ENCODE measurements around the gene GET3. TPM values are rescaled to one million over a fixed set of nuclear protein-coding genes. Genes with fewer than 3 reads are reported as not detected.
A peak's percentile ranks its signal among the peaks of the same experiment; 100 is the strongest.
"Not testable (repeated sequence)": the region's sequence is repeated elsewhere in the genome, so short reads cannot be mapped to it uniquely, and the experiment has no call there.

The GET3 gene
- polyA plus RNA-seq (ENCODE audit: insufficient read length in 4 of 4) = 10 to 100 TPM; 80.1 to 95.8 (median 88.6) TPM

- peak; percentile 87 to 98 (median 96) for DNase-seq (ENCODE audit: low read depth in 4 of 4, low spot score in 3 of 4)
Measured at GRCh38 chr19:12736995-12737834, at the start of gene GET3. TSS of gene GET3 (plus strand) at chr19:12737497. CDS start at chr19:12737506, 9 bp downstream.

GRCh38 chr19:12689012-12689411 is 48.3 kb upstream of the GET3 start:
- no peak for DNase-seq (ENCODE audit: low read depth in 4 of 4, low spot score in 3 of 4)

- DNase-seq (ENCODE audit: low read depth in 4 of 4, low spot score in 3 of 4) = no peak
Measured at GRCh38 chr19:12689581-12690216, 47.6 kb upstream of the GET3 start.

GRCh38 chr19:12692960-12693359 is 44.3 kb upstream of the GET3 start:
- no peak for DNase-seq (ENCODE audit: low read depth in 4 of 4, low spot score in 3 of 4)

- no peak for DNase-seq (ENCODE audit: low read depth in 4 of 4, low spot score in 3 of 4)
Measured at GRCh38 chr19:12694641-12695040, 42.7 kb upstream of the GET3 start.

DNA sequence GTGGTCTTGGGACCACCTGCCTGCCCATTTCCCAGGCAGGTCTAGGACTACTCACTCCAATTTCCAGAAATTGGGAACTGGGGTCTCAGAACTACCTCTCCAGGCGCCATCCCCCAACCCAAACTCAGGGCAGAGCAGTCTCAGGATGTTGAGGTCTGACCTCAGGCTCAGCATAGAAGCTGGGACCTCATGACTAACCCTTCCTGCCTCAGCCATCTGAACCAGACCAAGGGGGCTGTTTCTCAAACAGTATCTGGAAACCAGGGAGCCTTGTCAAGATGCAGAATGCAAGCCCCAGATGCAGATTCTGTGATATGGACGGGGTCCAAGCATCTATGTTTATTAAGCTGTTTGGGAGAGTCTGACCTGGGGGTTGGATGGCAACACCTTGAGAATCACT is 42.2 kb upstream of the GET3 start:
- DNase-seq (ENCODE audit: low read depth in 4 of 4, low spot score in 3 of 4) = no peak

- no peak for DNase-seq (ENCODE audit: low read depth in 4 of 4, low spot score in 3 of 4)
Measured at GRCh38 chr19:12695514-12695913, 41.8 kb upstream of the GET3 start.

DNA sequence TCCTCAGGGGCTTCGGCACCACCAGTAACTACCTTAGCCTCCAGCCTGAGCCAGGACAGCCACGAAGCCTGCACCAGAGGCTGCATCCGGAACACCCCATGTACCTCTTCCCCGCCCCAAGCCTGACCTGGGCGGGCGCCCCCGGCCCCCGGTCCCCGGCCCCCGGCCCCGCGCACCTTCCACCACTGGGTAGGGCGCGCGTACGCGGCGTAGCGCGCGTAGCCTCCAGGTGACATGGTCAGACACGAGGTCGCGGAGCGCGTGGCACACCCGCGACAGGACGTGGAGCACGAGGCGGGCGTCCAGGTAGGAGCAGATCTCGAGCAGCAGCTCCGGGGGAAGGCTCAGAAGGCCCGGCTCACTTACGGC is 41.3 kb upstream of the GET3 start:
- no peak for DNase-seq (ENCODE audit: low read depth in 4 of 4, low spot score in 3 of 4)

- DNase-seq (ENCODE audit: low read depth in 4 of 4, low spot score in 3 of 4) = peak; percentile 91 to 95 (median 94)
Measured at GRCh38 chr19:12696366-12697335, 40.6 kb upstream of the GET3 start, which contains the start of gene FBXW9. TSS of gene FBXW9 (minus strand) at chr19:12696631. CDS start at chr19:12696581, 50 bp downstream.

DNA sequence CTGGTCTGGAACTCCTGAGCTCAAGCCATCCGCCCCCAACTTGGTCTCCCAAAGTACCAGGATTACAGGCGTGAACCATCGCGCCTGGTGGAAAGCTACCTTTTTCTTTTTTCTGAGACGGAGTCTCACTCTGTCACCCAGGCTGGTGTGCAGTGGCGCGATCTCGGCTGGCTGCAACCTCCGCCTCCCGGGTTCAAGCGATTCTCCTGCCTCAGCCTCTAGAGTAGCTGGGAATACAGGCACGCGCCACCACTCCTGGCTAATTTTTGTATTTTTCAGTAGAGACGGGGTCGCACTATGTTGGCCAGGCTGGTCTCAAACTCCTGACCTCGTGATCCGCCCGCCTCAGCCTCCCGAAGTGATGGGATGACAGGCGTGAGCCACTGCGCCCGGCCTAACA is 39.9 kb upstream of the GET3 start:
- DNase-seq (ENCODE audit: low read depth in 4 of 4, low spot score in 3 of 4) = not testable (repeated sequence)

GRCh38 chr19:12698138-12698537 is 39.2 kb upstream of the GET3 start:
- no peak for DNase-seq (ENCODE audit: low read depth in 4 of 4, low spot score in 3 of 4)

DNA sequence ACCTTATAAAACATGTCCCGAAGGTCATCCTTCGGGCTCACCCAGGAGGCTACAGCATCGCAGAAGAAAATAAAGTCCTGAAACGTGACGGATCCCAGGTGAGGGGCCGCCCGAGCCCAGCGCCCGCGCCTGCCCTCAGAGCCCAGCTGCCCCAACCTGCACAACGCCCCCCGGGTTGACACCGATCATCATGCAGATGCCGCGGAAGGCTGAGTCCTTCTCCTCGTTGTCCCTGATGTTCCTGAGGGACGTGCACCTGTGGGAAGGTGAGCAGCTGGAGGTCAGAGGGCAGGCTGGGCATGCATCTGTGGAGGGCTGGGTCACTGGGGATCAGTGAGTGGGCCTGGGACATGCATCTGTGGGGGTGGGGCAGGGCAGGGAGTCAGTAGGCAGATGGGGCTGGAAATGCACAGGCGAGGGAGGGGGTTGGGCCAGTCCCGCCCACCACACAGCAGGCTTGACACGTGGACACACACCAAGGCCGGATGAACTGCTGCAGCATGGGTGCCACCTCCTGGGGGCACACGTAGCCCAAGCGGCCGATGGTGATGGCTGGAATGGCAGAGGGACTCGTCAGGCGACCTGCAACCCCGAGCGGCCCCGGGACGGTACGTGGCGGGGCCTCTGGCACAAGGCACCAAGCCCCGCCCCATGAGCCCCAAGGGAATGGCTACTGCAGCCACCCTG is 35.6 kb upstream of the GET3 start:
- no peak for DNase-seq (ENCODE audit: low read depth in 4 of 4, low spot score in 3 of 4)

DNA sequence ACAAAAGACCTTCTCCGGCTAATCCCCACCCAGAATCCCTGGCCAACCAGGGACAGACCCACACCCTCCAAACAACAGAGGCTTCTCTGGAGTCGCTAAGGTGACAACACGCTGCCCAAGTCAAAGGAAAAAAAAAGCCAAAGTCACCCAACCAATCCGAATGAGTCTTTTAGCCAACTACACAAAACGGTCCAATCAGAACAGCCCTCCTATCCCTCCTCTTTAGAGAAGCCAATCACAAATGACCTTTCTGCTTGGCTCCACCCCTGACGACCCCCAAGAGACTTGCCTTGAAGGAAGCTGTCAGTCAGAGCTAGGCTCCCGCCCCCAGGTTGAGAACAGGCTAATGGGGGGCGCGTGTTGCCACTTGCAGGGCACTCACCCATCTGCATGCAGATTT is 34.3 kb upstream of the GET3 start:
- no peak for DNase-seq (ENCODE audit: low read depth in 4 of 4, low spot score in 3 of 4)

- no peak for DNase-seq (ENCODE audit: low read depth in 4 of 4, low spot score in 3 of 4)
Measured at GRCh38 chr19:12705169-12705568, 32.1 kb upstream of the GET3 start.

DNA sequence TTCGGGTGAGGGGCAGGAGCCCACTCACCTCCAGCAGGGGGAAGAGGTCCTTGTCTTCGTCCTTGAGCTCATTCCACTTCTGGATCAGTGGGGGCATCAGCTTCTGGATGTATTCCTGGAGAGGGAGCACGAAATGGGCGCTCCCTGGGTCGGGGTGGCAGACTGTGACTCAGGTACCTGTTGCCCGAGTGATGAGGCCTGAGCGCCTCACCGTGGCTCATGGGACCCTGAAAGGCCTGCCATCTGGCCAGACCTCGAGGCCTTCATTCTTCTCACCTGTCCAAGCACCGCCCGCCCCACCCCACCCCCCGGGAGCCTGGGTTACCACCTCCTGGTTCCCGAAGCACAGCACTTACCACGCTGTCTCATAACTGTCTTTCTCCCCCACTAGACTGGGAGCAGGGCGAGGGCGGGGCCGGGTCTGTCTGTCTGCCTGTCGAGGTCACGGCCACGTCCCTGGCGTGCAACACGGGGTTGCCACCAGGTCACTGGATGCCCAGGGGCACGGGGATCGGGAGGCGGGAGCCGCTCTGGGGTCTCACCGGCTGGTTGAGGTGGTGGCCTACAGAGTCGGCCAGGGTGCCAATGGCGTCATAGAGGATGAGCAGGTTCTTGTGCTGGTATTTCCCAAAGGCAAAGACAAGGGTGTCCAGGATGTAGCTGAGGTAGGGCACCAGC is 31.5 kb upstream of the GET3 start:
- no peak for DNase-seq (ENCODE audit: low read depth in 4 of 4, low spot score in 3 of 4)

- DNase-seq (ENCODE audit: low read depth in 4 of 4, low spot score in 3 of 4) = no peak
Measured at GRCh38 chr19:12706332-12706718, 31.0 kb upstream of the GET3 start.

DNA sequence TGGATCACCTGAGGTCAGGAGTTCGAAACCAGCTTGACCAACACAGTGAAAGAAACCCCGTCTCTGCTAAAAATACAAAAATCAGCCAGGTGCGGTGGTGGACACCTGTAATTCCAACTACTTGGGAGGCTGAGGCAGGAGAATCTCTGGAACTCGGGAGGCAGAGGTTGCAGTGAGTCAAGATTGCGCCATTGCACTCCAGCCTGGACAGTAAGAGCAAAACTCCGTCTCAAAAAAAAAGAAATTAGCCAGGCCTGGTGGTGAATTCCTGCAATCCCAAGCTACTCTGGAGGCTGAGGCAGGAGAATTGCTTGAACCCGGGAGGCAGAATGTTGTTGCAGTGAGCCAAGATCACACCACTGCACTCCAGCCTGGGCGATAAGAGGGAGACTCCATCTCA is 28.7 kb upstream of the GET3 start:
- DNase-seq (ENCODE audit: low read depth in 4 of 4, low spot score in 3 of 4) = no peak

GRCh38 chr19:12711187-12711586 is 26.1 kb upstream of the GET3 start:
- no peak for DNase-seq (ENCODE audit: low read depth in 4 of 4, low spot score in 3 of 4)

GRCh38 chr19:12712077-12712476 is 25.2 kb upstream of the GET3 start:
- not testable (repeated sequence) for DNase-seq (ENCODE audit: low read depth in 4 of 4, low spot score in 3 of 4)

DNA sequence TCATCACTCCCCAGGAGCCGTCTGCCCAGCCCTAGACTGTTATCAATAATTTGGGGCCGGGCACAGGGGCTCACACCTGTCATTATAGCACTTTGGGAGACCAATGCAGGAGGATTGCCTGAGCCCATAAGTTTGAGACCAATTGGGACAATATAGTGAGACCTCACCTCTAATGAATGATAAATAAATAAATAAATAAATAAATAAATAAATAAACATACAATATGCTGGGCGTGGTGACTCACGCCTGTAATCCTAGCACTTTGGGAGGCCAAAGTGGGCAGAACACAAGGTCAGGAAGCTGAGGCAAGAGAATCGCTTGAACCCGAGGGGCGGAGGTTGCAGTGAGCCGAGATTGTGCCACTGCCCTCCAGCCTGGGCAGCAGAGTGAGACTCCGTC is 24.0 kb upstream of the GET3 start:
- DNase-seq (ENCODE audit: low read depth in 4 of 4, low spot score in 3 of 4) = not testable (repeated sequence)

Data from right renal pelvis (tissue), 4 donors.